ENCODE data around the gene CPA4.

CPA4 gene

DNA sequence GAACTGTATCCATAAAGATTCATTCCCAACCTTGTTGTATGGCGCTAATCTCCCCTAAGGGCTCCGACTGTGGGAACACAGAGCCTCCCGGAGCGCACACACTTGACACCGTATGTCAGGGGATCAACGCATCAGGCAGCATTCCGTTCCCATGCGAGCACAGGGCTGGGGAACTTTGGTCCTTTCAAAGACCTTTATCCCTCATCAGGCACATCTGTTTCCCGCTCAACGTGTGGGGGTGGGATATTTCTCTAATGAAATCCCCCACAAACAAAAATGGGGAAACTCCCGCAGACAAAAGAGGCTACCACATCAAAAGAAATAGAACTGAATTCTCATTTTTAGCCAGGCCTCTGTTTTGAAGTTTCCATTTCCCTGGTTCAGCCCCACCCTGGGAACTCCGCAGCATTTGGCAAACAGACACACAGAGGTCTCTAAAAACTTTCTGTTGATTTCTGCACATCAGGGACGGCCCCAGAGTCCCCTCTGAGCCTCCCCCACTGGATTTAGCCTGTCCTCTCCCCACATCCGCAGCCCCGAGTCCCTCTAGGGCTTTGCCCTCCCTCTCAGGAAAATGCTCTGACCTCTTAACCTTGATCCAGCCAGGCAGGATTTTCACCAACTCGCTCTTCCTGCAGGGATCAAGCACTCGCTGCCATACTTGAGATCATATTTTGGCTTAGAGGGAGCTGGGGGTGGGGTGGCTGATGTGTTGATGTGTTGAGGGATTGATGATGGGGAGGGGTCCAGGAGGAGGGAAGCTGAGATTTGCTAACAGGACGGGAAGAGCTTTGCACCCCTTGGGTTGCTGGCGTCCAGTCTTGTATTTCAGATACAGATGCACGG, 58.2 kb downstream of the CPA4 start:
- Histone ChIP-seq H3K4me3 (ENCODE audit: low read length) (no peak overlapping the region), H3K9me3 (ENCODE audit: control insufficient read depth, low read depth, low read length) (no peaks in the 10 kb centered on the region), H3K27ac (ENCODE audit: low read length) (no peak overlapping the region), H3K27me3 (ENCODE audit: control insufficient read depth, insufficient read depth, low read length) (peaks cover 3% of the 10 kb centered on the region), H3K36me3 (ENCODE audit: control insufficient read depth, low read depth, low read length) (no peaks in the 10 kb centered on the region), H3K9ac (ENCODE audit: low read length) (no peak overlapping the region), H3K4me1 (ENCODE audit: control insufficient read depth, low read depth, low read length) (peaks cover 33% of the 10 kb centered on the region)

DNA sequence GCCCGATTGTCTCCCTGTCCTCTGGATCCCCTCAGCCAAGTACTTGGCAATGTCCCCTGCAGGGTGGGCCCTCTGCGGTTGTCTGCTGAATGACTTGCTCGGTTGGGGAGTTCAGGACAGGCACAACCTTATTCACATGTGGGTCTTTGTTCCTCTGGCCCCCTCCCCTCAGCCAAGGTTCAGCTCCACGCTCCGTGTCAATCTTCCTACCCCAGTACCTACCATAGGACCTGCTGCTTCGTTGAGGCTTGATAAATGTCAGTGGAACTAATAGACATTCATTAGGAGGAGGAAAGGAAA, 58.8 kb downstream of the CPA4 start:
- H3K4me1 ChIP-seq (ENCODE audit: control insufficient read depth, low read depth, low read length) = peaks cover 39% of the 10 kb centered on the region
- H3K36me3 ChIP-seq (ENCODE audit: control insufficient read depth, low read depth, low read length) = no peaks in the 10 kb centered on the region
- H3K4me3 ChIP-seq (ENCODE audit: low read length) = no peak overlapping the region
- H3K27me3 ChIP-seq (ENCODE audit: control insufficient read depth, insufficient read depth, low read length) = peaks cover 3% of the 10 kb centered on the region
- H3K27ac ChIP-seq (ENCODE audit: low read length) = no peak overlapping the region
- H3K9me3 ChIP-seq (ENCODE audit: control insufficient read depth, low read depth, low read length) = no peaks in the 10 kb centered on the region
- no peak overlapping the region for H3K9ac ChIP-seq (ENCODE audit: low read length)

DNA sequence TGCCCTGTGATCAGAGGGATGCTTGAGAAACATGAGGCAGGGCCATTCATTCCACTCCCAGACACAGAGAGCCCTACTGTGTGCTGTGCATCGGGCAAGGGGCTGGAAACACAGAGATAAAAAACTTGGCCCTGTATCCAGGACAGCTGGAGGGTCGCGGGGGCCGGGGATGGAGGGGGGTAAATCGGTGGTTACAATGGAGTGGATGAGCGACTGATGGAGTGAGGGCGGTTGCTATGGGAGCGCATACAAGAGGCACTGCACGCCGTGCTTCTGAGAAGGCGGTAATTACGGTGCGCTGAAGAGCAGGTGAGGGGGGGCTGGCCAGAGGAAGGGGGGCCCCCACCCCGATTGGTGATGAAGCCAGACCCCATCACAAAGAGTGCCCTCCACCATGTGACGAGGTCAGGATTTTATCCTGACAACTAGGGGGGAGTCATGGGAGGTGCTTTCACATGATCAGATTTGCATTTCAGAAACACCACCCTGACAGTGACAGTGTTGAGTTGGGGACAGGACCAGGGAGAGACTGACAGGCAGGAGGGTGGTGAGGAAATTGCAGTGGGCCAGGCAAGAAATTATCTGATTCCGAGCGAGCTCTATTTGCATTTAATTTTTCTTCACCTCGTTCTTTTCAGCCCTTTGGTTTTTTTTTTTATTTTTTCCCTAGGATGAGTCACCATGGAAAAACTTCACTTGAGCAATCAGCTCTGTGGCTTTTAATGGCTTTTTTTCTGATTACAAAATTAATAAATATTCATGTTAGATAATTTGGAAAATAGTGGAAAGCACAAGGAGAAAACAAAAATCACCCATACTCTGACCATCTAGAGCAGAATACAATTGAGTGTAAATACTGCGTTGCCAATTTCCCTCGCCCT, 59.5 kb downstream of the CPA4 start:
- Histone ChIP-seq H3K4me1 (ENCODE audit: control insufficient read depth, low read depth, low read length) (peaks cover 42% of the 10 kb centered on the region), H3K27ac (ENCODE audit: low read length) (no peak overlapping the region), H3K9ac (ENCODE audit: low read length) (no peak overlapping the region), H3K4me3 (ENCODE audit: low read length) (no peak overlapping the region), H3K36me3 (ENCODE audit: control insufficient read depth, low read depth, low read length) (no peaks in the 10 kb centered on the region), H3K9me3 (ENCODE audit: control insufficient read depth, low read depth, low read length) (no peaks in the 10 kb centered on the region), H3K27me3 (ENCODE audit: control insufficient read depth, insufficient read depth, low read length) (peaks cover 3% of the 10 kb centered on the region)

DNA sequence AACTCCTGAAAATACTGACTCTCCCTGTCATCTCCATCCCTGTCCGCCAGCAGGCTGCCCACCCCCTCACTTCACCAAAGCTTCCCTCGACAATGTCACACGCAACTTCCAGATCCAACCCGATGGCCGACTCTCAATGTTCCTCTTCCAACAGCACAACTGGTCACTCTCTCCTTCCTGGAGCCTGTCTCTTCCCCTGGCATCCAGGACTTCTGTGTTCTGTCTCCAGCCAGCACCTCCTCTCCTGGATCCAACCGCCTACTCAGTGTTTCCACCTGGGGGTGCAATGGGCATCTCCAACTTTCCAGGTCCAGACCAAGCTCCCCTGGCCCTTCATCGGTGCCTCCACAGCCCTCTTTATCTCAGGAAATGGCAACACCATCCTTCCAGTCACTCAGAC, 60.2 kb downstream of the CPA4 start:
- peaks cover 42% of the 10 kb centered on the region for H3K4me1 ChIP-seq (ENCODE audit: control insufficient read depth, low read depth, low read length)
- no peak overlapping the region for H3K4me3 ChIP-seq (ENCODE audit: low read length)
- no peaks in the 10 kb centered on the region for H3K36me3 ChIP-seq (ENCODE audit: control insufficient read depth, low read depth, low read length)
- H3K27me3 ChIP-seq (ENCODE audit: control insufficient read depth, insufficient read depth, low read length) = peaks cover 3% of the 10 kb centered on the region
- no peaks in the 10 kb centered on the region for H3K9me3 ChIP-seq (ENCODE audit: control insufficient read depth, low read depth, low read length)
- no peak overlapping the region for H3K9ac ChIP-seq (ENCODE audit: low read length)
- no peak overlapping the region for H3K27ac ChIP-seq (ENCODE audit: low read length)

DNA sequence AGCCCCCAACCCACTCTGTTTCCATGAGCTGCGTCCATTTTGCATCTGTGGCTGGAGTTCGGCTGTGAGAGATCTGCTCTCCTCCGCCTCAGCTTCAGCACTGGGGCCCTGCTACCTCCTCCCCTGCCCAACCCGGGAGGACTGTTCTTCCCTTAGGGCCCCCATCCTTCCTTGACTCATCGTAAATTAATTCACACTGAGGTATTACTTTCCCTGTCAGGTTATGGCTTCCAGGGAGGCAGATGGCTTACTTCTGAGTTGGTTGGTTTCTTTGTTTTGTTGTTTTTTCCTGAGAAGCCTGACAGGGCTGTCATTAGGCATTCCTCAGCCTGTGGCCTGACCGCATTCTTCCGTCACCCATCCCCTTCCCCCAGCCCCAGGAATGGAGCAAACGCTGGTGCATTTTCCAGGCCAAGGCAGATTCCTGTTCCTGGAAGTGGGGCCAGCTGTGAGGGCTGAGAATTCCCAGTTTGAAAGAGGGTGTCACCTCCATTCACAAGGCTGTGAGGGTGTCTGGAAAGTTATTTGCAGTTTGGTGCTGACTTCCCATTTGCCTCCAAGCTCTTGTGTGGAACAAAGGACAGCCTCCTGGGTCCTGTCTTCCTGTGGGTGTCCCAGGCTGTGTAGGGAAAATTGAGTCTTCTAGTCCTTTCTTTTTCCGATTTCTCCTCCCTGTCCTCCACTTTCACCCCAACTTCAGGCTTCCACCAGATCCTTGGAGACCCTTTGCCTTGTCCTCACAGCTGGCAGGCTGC, 63.3 kb downstream of the CPA4 start:
- no peaks in the 10 kb centered on the region for H3K9me3 ChIP-seq (ENCODE audit: control insufficient read depth, low read depth, low read length)
- no peak overlapping the region for H3K27ac ChIP-seq (ENCODE audit: low read length)
- peaks cover 34% of the 10 kb centered on the region for H3K4me1 ChIP-seq (ENCODE audit: control insufficient read depth, low read depth, low read length)
- peaks cover 3% of the 10 kb centered on the region for H3K27me3 ChIP-seq (ENCODE audit: control insufficient read depth, insufficient read depth, low read length)
- no peaks in the 10 kb centered on the region for H3K36me3 ChIP-seq (ENCODE audit: control insufficient read depth, low read depth, low read length)
- H3K9ac ChIP-seq (ENCODE audit: low read length) = no peak overlapping the region
- H3K4me3 ChIP-seq (ENCODE audit: low read length) = no peak overlapping the region

DNA sequence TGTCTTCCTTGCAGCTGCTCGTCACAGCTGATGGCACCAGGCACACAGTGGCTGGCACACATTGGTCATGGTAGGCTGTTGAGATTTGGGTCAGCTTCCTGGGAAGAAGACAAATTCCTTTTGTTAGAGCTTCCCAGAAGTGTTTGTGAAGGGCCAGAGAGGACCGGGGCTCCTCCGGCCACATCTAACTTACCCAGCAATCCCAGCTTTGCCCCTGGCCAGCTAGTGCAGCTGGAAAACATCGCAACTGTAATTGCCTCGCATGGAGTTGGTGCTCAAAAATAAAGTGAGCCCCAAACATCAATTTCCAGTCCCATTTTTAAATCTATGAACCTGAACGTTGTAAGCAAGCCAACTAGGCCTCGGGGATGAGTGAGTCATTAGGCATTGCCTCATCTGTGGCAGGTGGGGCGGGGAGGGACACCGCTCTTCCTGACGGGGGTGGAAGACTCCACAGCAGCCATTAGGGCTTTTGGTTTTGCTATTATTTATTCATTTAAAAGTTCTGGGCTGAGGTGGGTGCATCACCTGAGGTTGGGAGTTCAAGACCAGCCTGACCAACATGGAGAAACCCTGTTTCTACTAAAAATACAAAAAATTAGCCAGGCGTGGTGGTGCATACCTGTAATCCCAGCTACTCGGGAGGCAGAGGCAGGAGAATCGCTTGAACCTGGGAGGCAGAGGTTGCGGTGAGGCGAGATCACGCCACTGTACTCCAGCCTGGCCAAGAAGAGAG, 64.1 kb downstream of the CPA4 start:
- H3K9ac ChIP-seq (ENCODE audit: low read length) = no peak overlapping the region
- peaks cover under 1% of the 10 kb centered on the region for H3K27me3 ChIP-seq (ENCODE audit: control insufficient read depth, insufficient read depth, low read length)
- no peak overlapping the region for H3K4me3 ChIP-seq (ENCODE audit: low read length)
- H3K27ac ChIP-seq (ENCODE audit: low read length) = no peak overlapping the region
- no peaks in the 10 kb centered on the region for H3K36me3 ChIP-seq (ENCODE audit: control insufficient read depth, low read depth, low read length)
- H3K9me3 ChIP-seq (ENCODE audit: control insufficient read depth, low read depth, low read length) = no peaks in the 10 kb centered on the region
- H3K4me1 ChIP-seq (ENCODE audit: control insufficient read depth, low read depth, low read length) = peaks cover 26% of the 10 kb centered on the region

DNA sequence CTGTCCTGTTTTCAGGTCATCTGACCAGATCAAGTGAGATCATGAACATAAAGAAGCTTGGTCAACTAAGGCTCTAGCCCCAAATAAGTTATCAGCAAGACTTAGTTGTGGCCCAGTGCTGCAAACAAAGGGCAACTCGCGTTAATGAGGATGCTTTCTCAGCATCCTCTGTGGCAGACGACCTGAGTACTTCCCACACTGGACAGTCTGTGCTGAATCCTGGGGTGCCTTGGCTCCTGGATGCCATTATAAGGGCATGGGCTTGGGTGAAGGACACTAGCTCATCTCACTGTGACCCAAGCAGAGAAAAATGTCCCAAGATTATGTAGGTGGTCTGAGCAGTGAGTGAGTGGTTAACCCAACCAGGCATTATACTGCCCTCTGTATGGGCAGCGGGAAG, 65.5 kb downstream of the CPA4 start:
- Histone ChIP-seq H3K9me3 (ENCODE audit: control insufficient read depth, low read depth, low read length) (no peaks in the 10 kb centered on the region), H3K9ac (ENCODE audit: low read length) (no peak overlapping the region), H3K4me3 (ENCODE audit: low read length) (no peak overlapping the region), H3K27ac (ENCODE audit: low read length) (no peak overlapping the region), H3K36me3 (ENCODE audit: control insufficient read depth, low read depth, low read length) (no peaks in the 10 kb centered on the region), H3K27me3 (ENCODE audit: control insufficient read depth, insufficient read depth, low read length) (no peaks in the 10 kb centered on the region), H3K4me1 (ENCODE audit: control insufficient read depth, low read depth, low read length) (peaks cover 15% of the 10 kb centered on the region)

DNA sequence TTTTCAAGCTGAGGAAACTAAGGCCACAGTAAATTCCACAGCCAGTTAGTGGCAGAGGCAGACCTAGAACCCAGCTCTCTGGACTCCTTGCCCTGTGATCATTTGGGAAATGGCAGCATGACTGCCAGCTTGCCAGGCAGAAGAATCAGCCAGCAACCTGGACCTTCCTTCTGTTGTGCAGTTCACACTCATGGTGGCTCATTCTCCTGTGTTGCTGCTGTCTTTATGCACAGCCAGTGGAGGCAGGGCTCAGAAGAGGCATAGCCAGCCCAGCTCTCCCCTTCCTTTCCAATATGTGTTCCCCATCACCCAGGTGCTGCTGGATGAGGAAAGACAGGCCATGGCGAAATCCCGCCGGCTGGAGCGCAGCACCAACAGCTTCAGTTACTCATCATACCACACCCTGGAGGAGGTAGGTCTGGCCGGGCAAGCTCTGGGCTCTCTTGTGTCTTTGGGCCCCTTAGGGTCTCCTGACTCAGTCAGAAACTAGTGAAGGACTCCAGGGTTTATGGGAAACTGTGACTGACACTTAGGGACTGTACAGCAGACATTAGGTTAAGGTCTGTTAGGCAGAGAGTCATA, 66.4 kb downstream of the CPA4 start:
- Histone ChIP-seq H3K36me3 (ENCODE audit: control insufficient read depth, low read depth, low read length) (no peaks in the 10 kb centered on the region), H3K9ac (ENCODE audit: low read length) (no peak overlapping the region), H3K9me3 (ENCODE audit: control insufficient read depth, low read depth, low read length) (no peaks in the 10 kb centered on the region), H3K4me3 (ENCODE audit: low read length) (no peak overlapping the region), H3K27ac (ENCODE audit: low read length) (no peak overlapping the region), H3K27me3 (ENCODE audit: control insufficient read depth, insufficient read depth, low read length) (no peaks in the 10 kb centered on the region), H3K4me1 (ENCODE audit: control insufficient read depth, low read depth, low read length) (peaks cover 15% of the 10 kb centered on the region)

DNA sequence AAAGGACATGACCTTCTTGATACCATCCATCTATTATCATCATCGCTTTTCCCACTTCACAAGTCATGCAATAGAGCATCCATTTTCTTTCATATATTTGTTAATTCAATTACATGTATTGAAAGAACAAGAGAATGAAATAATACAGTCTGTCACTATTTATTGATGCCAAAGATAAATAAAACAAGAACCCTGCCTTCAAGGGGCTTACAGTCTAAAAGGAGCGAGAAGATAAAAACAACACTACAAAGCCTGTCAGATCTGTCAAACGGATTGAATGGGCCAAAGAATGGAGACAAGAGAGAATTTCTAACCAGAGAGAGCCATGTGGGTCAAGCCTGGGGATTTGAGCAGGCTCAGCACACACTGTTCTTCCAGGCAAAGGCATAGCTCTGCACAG, 67.6 kb downstream of the CPA4 start:
- H3K27ac ChIP-seq (ENCODE audit: low read length) = no peak overlapping the region
- no peak overlapping the region for H3K4me3 ChIP-seq (ENCODE audit: low read length)

DNA sequence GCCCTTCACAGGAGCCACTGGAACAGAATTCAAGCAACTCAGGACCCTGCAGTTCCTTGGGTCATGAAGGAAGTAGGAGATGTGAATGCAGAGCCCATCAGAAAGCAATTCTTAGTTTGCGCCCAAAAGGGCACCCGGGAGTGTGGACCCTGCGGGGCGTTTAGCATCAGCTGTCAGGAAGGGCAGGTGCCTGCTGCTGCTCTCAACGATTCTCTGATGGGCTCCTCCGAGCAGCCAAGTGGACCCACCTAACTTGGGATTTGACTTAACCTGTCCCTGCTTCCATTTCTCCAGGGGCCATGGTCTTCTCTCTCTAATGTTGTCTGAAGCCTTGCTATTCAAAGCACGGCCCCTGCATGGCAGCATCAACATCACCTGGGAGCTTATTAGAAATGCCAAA, 68.7 kb downstream of the CPA4 start:
- Histone ChIP-seq H3K4me3 (ENCODE audit: low read length) (no peak overlapping the region), H3K27ac (ENCODE audit: low read length) (no peak overlapping the region), H3K36me3 (ENCODE audit: control insufficient read depth, low read depth, low read length) (no peaks in the 10 kb centered on the region), H3K4me1 (ENCODE audit: control insufficient read depth, low read depth, low read length) (peaks cover 15% of the 10 kb centered on the region), H3K9me3 (ENCODE audit: control insufficient read depth, low read depth, low read length) (no peaks in the 10 kb centered on the region), H3K9ac (ENCODE audit: low read length) (no peak overlapping the region), H3K27me3 (ENCODE audit: control insufficient read depth, insufficient read depth, low read length) (no peaks in the 10 kb centered on the region)

More for the DNA sequence above, 67.6 kb downstream of the CPA4 start:
- Histone ChIP-seq H3K27me3 (ENCODE audit: control insufficient read depth, insufficient read depth, low read length) (no peaks in the 10 kb centered on the region), H3K9me3 (ENCODE audit: control insufficient read depth, low read depth, low read length) (no peaks in the 10 kb centered on the region), H3K4me1 (ENCODE audit: control insufficient read depth, low read depth, low read length) (peaks cover 21% of the 10 kb centered on the region), H3K36me3 (ENCODE audit: control insufficient read depth, low read depth, low read length) (no peaks in the 10 kb centered on the region), H3K9ac (ENCODE audit: low read length) (no peak overlapping the region)

All from iPS-18a (cell line).